Hematopoietic multipotent progenitor cell treated with erythropoietin and hydrocortisone succinate and interleukin-3 and kit ligand, for 15 days (in vitro differentiated cells): ENCODE measurements around the gene CBX4.
"Not testable (repeated sequence)": the region's sequence is repeated elsewhere in the genome, so short reads cannot be mapped to it uniquely, and the experiment has no call there.

Experiments used
- DNase-seq: peaks from one replicate; pipeline ENCODE4 v3.0.0-alpha.2; 2015; ENCODE audit warnings: low spot score

The CBX4 gene

GRCh38 chr17:79859676-79860615 lies 20.7 kb upstream of the CBX4 start:
- no peak for DNase-seq

GRCh38 chr17:79857095-79857494 lies 17.9 kb upstream of the CBX4 start:
- DNase-seq = no peak

GRCh38 chr17:79855331-79856124 lies 16.3 kb upstream of the CBX4 start:
- no peak for DNase-seq

GRCh38 chr17:79854080-79855060 lies 15.1 kb upstream of the CBX4 start:
- no peak for DNase-seq

DNA sequence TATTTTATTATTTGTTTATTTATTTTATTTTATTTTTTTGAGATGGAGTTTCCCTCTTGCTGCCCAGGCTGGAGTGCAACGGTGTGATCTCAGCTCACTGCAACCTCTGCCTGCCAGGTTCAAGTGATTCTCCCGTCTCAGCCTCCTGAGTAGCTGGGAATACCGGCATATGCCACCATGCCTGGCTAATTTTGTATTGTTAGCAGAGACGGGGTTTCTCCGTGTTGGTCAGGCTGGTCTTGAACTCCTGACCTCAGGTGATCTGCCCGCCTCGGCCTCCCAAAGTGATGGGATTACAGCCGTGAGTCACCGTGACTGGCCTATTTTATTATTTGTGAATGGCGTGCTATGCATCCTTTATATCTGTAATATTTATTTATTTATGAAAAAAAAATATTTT lies 13.9 kb upstream of the CBX4 start:
- not testable (repeated sequence) for DNase-seq

- peak; percentile 41 for DNase-seq
Measured at GRCh38 chr17:79852748-79853147, 13.5 kb upstream of the CBX4 start.

GRCh38 chr17:79851461-79851817 lies 12.2 kb upstream of the CBX4 start:
- no peak for DNase-seq

- DNase-seq = no peak
Measured at GRCh38 chr17:79850571-79851460, 11.6 kb upstream of the CBX4 start.

GRCh38 chr17:79849953-79850352 lies 10.7 kb upstream of the CBX4 start:
- no peak for DNase-seq

DNA sequence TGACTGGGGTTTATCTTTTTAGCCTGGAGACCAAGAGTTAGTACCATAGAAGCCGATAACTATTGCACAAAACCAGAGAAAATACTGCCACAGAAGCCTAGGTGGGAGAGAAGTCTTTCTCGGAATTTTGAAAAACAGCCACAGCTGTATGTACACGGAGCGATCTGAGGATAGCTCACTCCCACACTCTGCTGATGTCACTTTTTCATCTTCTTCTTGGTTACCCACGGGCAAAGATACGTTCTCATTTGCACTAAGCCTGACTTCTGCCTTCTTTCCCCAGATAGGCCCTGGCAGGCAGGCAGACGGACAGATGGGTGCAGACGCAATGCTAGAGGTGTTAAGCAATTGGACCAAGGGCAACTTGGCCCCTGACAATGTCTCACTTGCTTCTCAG lies 9.1 kb upstream of the CBX4 start:
- DNase-seq = no peak

- no peak for DNase-seq
Measured at GRCh38 chr17:79847698-79848369, 8.6 kb upstream of the CBX4 start.

DNA sequence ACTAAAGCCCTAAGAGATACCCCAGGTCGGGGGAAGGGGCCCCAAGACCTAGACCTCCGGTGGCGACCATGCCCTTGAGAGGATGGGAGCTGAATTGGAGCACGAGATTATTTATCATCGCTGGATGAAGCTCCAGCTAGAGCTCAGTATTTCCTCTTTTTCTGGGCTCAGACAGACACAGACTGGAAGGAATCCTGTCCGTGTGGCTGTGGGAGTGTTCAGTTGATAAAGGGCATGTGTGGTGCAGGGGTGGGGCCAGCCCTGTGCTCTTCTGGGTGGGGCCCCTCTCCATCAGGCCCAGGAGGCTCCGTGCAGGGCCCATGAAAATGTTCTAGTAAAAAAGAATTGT lies 6.3 kb upstream of the CBX4 start:
- peak; percentile 70 for DNase-seq

DNA sequence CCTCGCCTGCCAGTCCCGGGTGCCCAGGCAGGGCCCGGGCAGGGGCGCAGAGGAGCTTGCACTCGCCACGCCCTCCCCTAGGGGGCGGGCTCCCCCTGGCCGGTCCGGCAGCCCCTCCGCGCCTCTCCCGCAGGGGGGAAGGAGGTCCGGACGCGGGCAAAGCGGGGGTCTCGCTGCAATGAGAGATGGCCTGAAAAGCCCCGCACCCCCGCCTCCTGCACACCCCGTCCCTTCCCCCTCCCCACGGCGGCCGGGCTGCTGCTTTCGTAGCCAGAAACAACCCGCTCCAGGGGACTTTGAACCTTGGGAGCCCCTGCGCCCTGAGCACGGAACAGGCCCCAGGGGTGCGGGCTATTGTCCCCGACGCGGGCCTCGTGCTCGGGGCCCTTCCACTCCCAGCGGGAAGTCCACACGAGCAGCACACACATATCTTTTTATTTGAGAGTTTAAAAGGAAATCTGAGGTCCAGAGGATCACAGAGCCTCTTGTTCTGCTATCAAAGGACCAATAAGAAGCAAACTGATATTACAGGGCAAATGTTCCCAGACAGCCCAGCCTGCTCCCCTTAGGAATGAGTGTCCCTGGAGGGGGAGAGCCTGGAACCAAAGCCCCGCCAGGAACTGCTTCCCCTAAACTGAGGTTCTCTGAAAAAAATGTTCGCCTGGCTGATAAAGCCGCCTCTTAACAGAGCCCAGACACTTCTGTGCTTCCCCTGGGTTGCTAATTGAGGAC lies 5.8 kb upstream of the CBX4 start:
- DNase-seq = peak; percentile 39

DNA sequence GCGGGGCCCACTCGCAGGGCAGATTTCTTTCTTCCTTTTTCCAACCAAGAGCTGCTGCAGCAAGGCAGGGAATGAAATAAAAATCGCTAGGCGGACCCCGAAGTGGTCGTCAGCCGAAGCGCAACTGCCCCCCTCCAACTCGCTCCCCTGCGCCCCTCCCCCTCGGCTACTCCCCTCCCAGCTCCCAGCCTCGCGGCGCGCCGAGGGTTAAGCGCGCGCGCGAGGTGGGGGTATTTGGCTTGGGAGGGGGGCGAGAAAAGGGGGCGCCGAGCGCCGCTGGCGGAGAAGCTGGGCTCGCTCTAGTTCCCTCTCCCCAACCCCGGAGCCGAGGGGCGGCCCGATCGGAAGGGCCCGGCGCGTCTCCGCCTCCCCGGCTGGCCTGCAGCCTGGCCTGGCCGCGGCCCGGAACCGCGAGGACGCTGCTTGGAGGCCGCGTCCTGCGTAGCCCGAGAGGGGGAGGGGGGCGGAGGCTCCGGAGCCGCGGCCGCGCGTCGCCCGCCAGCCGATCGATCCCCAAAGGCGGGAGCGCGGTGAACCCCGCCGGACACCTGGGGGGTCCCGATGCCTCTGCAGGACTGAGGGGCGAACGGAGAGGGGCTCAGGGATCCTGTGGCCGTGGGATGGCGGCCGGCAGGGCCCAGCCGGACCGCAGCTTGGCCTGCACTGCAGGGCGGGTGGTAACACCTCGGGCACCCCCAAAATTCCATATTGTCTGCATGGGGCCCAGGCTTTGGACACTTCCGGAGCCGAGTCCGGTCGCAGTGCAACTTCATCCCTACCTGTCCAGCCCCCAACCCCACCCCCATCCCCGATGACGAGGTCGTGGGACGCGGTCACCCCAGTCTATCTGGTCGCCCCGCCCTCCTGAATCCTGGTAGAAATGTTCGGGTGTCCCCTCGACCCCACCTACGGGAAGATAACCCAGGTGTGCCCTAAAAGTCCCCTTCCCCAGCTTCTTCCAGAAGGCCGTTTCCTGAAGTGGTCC lies 4.9 kb upstream of the CBX4 start:
- no peak for DNase-seq

- no peak for DNase-seq
Measured at GRCh38 chr17:79843474-79843815, 4.2 kb upstream of the CBX4 start.

DNA sequence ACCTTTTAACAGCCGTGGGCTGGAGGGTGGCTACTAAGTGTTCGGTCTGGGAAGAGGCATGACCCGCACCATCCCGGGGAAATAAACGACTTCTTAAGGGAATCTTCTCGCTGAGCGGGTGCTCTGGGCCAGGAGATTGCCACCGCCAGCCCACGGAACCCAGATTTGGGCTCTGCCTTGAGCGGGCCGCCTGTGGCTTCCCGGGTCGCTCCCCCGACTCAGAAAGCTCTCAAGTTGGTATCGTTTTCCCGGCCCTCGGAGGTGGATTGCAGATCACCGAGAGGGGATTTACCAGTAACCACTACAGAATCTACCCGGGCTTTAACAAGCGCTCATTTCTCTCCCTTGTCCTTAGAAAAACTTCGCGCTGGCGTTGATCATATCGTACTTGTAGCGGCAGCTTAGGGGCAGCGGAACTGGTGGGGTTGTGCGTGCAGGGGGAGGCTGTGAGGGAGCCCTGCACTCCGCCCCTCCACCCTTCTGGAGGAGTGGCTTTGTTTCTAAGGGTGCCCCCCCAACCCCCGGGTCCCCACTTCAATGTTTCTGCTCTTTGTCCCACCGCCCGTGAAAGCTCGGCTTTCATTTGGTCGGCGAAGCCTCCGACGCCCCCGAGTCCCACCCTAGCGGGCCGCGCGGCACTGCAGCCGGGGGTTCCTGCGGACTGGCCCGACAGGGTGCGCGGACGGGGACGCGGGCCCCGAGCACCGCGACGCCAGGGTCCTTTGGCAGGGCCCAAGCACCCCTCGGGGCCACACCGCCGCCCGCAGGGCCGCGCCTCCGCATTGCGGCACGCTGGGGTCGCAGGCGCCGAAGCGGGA lies 3.6 kb upstream of the CBX4 start:
- no peak for DNase-seq

- no peak for DNase-seq
Measured at GRCh38 chr17:79842136-79842655, 3.0 kb upstream of the CBX4 start.
